Measurements from ENCODE around the gene CTNNA2.

The CTNNA2 gene

DNA sequence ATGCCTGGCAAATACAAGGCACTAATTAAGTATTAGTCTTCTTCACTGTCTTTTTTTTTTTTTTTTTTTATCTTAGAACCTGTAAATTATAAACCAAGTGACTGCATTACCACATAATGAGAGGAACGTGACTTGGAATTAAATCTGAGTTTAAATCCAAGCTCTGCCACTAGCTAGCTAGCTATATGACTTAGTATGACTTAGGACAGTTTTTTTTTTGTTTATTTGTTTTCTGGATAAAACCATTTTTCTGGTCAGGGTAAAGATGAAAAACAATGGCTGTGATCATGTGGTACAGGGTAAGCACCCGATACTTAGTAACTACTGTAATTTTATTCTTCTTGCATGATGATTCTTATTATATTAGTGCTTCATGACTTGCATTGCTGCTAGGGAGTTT is 983.5 kb downstream of the CTNNA2 start:
- no peak for DNase-seq (ENCODE audit: low spot score)

DNA sequence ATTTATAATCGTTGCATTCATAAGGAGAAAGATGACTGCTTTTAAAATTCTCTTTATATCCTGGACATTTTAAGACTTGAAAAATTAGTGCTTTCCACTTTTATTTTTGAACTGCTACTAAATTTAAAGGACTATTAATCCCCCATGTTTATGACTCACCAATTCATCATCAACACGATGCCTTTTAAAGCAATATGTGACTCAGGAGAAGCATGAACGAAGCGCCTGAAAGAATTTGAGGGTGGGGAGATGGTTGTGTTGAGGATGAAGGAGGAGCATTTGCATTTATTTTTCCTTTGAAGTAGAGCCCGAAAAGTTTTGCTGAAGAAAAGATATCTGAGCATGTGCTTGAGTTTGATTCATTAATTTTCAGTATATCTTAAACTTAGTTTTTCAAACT is 983.9 kb downstream of the CTNNA2 start:
- DNase-seq (ENCODE audit: low spot score) = peak; percentile 46

DNA sequence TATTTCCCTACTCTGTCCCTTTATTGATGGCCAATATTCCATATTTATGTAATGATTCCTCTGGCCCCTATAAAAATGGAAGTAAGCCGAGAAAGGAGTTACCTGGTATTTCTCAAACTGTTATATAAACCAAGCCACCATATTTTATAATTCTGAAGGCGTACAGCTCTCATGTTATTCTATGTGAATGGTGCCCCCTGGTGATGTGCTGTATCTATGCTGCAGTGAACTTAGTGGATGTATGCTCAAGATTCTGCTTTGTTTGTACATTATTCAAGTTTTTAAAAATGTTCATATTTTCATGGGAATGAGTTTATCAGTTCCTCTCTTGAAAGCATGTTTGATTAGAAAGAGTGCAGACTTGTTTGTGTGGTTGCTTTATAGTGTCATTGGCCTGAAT is 986.2 kb downstream of the CTNNA2 start:
- peak; percentile 46 for DNase-seq (ENCODE audit: low spot score)

DNA sequence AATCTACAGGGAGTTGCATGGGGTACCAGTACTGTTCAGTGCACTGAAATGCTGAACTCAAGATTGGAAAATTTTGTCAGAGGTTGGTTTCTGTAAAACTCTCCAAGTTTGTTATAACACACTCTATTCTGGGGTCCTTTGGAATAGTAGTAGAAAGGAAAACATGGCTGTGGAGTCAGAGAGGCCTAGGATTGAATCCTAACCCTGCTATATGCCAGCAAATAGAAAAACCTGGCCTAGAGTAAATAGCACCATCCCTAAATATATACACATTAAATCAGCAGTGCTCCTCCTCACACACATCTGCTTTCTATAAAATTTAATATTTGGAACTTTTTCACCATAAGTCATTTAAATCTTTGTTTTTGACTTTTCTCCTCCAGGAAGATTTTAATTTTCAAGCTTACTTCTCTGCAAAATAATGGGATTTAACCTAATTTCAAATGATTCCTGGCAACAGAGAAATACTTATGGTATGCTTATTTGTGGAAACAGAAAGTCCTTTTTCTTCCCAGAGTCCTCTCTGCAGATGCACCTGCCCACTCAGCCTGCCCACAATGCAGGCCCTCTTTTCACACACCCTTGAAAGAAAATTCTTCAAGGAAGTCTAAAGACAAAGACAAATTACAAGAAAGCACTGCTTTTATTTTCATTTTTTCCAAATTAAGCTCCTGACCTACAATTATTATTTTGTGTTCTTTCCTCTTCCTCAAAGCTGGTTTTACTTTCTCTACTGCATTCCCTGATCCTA is 989.2 kb downstream of the CTNNA2 start:
- DNase-seq (ENCODE audit: low spot score) = no peak

DNA sequence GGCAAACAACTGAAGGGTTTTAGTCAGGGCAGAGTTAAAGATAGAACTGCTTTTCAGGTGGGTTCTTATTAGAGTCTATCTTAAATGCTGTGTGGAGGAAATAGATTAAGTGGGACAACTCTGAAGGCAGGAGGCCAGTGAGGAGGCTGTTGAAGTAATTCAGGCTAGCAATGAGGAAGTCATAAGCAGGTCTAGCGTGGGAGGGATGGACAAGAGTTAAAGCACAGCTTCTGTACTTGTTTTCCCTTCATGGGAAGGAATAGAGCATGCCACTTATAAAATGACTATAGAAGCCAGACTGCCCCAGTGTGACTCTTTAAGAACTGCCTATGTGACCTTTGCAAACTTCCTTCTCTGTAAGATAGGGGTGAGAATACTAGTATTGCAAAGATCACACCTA is 993.7 kb downstream of the CTNNA2 start:
- no peak for DNase-seq (ENCODE audit: low spot score)

DNA sequence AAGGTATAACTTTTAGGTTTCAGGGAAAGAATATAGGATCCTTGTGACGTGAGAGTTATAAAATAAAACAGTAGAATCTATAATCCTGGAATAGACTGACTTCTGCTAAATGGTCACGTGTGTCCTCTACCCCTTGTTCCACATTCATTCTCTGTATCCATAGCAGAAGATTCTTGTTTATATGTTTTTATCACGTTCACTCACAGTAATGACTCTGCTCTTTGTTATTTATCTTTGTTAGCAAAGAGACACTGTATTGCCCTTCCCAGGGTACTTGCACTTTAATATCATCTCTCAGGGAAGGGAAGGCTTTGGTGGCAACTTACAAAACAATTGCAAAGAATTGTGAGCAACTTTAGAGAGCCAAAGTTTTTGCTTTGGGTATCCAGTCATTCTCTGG is 997.9 kb downstream of the CTNNA2 start:
- no peak for DNase-seq (ENCODE audit: low spot score)

DNA sequence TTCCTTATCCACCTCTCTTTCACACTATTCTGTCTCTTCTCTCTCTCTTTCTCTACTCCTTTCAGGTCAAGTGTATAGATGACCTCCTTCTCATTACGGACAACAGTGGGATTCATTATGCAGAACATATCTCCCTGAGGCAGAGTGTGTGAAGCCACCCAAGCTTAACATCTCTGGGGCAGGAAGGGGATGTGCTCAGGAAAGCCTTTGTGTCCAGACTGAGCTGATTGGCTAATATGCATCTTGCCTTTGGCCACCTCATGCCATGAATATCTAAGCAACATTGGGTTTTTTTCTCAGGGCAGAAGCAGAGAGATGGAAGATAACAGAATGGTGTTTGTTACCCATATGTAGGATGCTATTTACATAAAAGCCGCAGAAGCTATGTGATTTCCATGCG is 1003.1 kb downstream of the CTNNA2 start:
- no peak for DNase-seq (ENCODE audit: low spot score)

DNA sequence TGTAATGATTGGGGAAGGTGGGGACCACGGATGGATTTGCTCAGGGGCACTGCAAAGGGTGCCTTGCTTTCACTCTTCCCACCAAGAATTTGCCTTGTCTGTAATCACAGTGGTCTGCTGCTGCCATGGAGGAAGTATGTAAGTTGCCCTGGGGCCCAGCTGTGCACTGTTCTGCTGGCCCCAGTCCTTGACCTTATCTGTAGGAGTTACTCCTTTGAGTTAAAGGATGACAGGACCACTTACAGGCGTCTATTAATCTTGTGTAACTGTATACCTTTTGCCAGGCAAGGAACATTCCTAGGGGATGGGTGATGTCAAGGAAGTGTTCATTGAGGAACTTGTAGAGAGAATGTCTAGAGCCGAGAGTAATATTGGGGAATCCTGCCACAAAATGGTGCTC is 1004.5 kb downstream of the CTNNA2 start:
- no peak for DNase-seq (ENCODE audit: low spot score)

DNA sequence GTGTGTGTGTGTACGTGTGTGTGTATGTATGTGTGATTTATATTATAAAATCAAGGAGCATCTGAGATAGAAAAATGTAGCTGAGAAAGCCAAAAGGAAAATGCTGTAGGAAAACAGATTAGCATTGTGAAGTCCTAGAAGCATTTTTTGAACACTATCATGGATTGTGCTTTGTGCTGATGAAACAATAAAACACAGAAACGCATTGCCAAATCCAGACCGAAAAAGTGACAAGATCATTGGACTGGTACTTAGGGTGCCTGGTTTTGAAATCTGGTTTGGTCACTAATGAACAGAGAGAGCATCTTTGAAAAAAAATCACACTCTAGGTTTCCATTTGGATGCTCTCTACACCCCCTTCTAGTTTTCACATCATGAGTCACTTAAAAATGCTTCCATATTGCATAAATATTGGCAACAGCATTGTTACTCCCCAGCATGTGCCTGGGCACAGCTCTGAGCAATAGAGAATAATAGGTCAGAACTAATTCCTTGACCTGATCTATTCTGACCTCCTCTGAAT is 1006.3 kb downstream of the CTNNA2 start:
- no peak for DNase-seq (ENCODE audit: low spot score)

DNA sequence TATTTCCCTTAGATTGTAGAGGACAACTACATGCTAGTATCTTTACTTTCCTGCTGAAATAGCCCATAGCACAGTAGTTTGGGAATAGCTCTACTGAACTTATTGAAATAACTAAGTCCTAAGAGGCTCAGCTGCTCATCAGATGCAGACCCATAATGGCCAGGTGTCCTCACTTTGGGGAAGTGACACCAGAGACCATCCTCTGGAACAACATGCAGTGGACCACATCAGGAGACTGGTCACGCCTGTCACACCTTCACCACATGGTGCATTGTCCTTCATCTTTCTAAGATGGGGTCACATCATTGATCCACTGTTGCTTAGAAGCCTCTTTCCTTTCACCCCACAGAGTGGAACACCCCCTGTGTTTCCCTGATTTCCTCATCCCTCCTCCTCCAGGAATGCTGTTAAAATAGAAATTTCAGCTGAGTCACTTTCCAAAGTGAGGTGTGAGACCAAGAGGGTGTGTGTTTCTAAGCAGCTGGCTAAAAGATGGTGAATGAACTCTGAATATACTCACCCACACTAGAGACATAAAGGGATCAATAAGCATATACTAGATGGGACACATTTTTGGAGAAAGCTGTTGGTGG is 1006.9 kb downstream of the CTNNA2 start:
- DNase-seq (ENCODE audit: low spot score) = peak; percentile 6

DNA sequence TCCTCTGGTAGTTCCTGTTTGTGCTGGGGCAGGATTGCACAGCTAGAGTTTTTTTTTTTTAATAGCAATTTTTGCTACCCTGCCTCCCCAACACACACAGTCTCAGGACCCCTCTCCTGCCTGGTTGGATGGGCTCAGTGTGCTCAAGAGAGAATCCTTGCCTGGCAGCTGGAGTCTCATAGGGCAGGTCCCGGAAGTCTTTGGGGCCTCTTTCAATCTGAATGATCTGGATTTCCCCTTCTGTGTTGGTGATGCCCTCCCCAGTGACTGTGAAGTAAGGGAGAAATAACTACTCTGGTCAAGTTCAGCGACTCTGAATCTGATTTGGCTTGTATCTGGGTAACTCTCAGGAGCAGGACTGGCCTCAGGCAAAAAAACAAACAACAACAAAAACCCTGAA is 1012.3 kb downstream of the CTNNA2 start:
- DNase-seq (ENCODE audit: low spot score) = no peak

DNA sequence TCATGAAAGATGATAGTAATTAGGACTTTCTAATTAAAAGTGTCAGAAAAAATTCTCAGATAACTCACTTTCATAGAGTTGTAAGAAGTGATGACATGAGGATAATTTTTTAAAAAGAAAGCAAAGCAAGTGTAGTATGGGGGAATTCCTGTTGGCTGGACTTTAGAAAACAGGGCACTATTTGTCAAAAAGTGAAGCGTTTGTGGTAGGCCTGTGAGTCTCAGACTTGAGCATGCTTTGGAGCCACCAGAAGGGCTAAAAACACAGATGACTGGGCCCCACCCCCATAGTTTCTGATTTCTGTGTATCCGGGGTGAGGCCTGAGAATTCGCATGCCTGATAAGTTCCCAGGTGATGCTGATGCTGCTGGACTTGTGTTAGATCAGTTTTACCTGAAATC is 1014.3 kb downstream of the CTNNA2 start:
- DNase-seq (ENCODE audit: low spot score) = no peak

DNA sequence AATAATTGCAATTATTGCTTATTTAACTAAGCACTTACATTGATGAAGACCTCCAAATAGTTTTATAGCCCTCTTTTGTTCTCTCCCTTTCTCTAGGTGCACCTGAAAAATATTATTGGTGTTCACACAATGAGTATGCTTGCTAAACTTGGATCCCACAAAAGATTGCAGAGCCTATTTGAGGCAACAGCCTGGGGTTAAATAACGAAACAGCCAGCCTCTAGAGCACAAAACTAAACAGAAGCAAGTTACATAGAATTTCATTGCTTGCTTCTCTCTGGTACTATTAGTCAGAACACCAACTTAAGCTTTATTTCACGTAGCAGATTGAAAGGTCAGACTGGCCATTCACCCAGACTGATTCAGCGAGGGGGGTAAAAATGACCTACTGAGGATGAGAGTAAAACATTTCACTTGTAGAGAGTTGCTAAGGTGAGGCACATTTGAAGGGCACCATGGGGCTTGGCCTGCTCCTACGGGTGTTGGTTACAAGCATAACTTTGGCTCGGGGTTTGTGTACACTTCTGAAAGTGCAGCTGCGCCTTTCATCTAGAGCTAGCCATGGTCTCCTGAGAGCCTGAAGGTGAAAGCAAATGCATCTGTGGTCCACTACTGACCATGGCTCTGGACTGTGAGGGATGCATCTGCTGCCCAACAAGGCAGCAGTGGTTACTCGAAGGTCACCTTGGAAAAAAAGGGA is 1016.8 kb downstream of the CTNNA2 start:
- no peak for DNase-seq (ENCODE audit: low spot score)

DNA sequence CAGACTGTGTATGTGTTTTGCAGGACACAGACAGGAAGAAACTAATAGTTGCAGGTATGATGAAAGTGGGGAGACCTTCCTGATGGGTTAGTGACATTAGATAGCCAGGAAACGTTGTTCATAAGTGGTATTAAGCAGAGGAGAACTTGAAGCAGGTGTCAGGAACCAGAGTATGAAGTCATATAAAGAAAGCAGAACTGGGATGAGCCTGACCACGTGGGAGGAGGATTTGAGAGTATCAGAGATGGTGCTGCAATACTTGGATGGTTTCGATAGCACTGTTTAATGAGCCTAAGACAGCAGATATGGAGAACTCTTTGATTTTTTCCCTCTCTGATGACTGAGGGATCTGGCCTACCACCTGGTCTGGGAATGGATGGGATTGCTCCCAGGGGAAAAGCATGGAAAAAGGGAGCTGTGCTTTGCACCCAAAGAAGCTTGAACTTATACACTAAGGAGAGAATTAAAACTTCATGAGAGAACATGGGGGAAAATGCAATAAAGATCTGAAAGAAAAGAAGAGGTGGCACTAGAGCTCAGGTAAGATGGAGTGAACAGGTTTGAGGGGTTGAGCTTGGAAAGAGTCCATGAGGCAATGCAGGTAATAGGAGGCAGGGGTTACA is 1017.7 kb downstream of the CTNNA2 start:
- DNase-seq (ENCODE audit: low spot score) = no peak

DNA sequence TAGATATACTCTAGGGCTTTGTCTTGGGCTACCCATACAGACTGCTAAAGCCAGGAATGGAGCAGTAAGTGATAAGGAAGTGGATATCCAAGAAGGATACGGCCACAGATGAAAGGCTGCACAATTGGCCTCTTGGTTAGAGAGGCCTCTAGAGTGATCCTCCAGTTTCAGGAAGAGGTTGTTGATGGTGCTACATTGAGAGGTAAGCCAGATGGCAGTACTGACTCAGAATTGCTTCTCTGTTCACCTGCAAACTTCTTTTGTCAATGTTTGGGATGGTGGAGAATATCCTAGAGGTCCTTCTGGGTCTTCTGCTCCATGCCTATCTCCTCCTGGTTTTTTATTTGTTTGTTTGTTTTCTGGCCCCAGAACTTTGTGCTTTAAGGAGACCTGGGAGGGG is 1018.5 kb downstream of the CTNNA2 start:
- no peak for DNase-seq (ENCODE audit: low spot score)

DNA sequence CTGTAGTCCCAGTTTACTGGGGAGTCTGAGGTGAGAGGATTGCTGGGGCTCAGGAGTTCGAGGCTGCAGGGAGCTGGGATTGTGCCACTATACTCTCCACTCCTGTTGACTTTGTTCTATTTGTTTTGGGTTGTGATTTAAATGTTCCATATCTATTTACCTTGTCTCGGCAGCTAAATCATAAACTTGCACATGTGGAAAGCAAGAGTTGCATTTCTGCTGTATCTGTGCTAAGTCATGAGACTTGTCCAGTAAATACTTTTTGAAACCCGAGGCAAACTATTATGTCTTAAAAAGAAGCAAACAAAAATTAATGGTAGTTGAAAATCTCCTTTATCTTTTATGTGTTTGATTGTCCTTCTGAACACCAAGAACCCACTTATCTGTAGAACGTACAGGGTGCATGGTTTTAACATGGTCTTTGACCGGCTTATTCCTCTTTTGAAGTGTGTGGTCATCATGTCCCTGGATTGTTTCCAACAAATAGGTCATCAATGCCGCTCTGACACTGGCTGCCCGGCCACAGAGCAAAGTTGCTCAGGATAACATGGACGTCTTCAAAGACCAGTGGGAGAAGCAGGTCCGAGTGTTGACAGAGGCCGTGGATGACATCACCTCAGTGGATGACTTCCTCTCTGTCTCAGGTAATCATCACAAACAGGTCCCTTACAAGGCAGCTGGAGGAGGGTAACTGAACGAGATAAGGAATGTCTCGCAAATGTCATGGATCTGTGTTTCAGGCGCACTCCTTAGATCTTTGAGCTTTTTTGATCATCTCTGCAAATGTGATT is 1032.8 kb downstream of the CTNNA2 start:
- DNase-seq (ENCODE audit: low spot score) = no peak

DNA sequence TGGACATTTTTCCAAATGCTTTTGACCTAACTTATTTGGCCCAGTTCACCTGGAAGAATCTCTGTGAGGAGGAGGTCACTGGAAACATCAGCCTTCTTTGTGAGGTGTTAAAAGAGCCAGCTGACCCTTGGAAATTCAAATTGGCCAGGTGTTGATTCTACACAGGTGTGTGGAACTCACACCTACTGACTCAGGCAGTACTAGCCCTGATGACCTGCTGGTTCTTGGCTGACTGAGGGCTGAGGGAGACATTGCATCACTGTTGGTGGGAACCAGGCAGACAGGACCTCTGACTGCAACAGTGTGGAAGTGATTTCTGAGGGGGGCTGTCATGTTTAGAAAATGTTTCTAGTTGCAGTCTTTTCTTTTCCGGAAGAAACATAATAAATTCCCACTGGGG is 1033.9 kb downstream of the CTNNA2 start:
- no peak for DNase-seq (ENCODE audit: low spot score)

DNA sequence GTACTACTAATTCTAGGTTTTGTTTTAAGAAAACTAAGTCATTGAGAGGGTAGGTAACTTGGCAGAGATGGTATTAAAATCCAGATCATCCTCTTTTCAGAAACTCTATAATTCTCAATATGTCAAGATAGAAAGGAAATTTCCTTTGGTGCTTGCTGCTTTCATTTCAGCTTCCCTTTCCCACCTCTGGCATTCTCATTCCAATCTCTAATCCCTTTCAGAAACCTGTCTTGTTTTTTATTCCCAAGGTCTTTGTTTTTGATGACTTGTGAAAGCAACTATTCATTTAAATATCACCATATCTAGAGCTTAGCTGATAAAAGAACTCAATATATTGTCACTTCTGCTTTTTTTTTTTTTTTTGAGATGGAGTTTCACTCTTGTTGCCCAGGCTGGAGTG is 1034.5 kb downstream of the CTNNA2 start:
- DNase-seq (ENCODE audit: low spot score) = no peak

DNA sequence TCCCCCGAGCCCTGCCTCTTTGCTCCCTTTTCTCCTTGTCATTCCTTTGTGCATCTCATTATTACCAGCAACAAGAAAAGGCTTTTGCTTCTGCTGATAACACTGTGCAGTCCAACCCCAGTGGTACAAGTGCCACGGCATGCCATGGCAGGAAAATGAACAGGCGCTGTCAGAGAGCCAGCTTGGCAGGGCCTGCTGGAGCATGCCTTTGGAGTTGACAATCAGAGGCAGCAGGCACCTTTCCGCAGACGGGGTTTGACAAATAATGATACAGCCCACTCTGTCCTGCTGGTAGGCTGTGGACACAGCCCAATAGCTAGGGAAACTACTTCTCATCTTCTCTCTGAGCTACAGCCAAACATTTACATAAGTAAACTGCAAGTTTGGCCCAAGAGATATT is 1035.6 kb downstream of the CTNNA2 start:
- no peak for DNase-seq (ENCODE audit: low spot score)

DNA sequence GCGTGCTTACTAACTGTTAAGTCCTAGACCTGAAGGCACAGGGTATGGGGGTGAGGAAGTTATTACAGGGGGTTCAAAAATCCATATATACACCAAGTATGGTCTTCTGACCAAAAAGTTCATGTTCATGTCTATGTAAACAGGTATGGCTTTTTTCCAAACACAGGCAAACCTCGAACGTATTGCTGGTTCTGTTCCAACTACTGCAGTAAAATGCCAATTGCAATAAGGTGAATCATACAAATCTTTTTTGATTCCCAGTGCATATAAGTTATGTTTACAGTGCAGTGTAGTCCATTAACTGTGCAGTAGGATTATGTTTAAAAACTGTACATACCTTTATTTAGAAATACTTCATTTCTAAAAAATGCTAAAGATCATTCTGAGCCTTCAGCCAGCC is 1037.0 kb downstream of the CTNNA2 start:
- DNase-seq (ENCODE audit: low spot score) = no peak

DNA sequence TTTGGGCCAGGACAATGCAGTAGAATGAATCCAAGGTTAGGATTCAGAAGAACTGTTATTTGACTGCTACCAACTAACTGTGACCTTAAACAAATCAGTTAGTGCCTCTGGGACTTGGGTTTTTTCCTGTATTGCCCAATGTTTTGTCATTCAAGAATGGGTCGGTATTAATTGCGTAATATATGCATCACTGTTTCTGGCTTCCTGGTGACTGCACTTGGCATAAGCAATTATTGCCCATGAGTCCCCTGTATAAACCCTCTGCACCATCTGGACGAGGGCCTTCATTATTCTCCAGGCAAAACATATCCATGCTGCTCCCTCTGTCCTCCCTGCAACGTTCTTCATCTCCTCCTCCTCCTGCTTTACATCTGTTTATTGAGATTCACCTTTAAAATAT is 1047.5 kb downstream of the CTNNA2 start:
- DNase-seq (ENCODE audit: low spot score) = no peak

DNA sequence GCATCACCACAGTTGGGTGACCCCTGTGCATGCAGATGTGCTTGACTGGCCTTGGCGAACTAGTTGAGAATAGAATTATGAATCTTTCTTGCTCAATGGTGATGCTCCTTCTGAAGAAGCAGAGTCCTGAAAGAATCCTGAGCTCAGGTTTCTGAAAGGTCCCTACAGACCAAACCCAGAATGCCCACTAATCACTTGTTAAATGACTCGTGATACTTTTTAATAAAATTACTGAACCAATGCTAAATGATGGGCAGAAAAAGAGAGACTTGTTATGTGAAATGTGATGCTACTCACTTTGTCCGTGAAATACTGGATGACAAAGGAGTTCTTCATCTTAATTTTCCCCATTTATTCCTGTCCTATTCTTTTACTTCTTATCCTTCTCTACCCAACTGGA is 1055.2 kb downstream of the CTNNA2 start:
- no peak for DNase-seq (ENCODE audit: low spot score)

Measured in GM03348 (cell line).